RWPE1 (cell line): Measurements from ENCODE around the gene DCAF7.

Experiments
- CTCF ChIA-PET: fragments of 350-600 bp; sonication (Branson Sonifier 250); formaldehyde crosslinking; extraction: SDS; loops from one replicate; lab custom pipeline; 2021; lab: Yijun Ruan, JAX
- POLR2A ChIA-PET: fragments of 400-600 bp; formaldehyde crosslinking; extraction: SDS; loops from one replicate; lab custom pipeline; 2020; ENCODE audit warnings: antibody characterized with exemption; ENCODE audit not compliant: low non-redundant PET; lab: Yijun Ruan, JAX
- DNase-seq: peaks from one replicate; pipeline ENCODE4 v3.0.0; 2012; ENCODE audit warnings: low spot score
- H3K27ac ChIP-seq: fragments of 450-650 bp; 2 replicates; pipeline ENCODE4 v1.5.1; 2017
- TF ChIP-seq, protein P1 (sequence below): fragments of 450-650 bp; conservative IDR thresholded peaks from 2 replicates; pipeline ENCODE4 v1.5.1; 2017; ENCODE audit warnings: low read depth, mild to moderate bottlenecking

The DCAF7 gene

GRCh38 chr17:63511331-63511730, 38.9 kb upstream of the DCAF7 start:
- ChIA-PET CTCF (no interaction called here), POLR2A (no interaction called here)
- no peak overlapping the region for H3K27ac ChIP-seq
- TF ChIP-seq, protein P1, sequence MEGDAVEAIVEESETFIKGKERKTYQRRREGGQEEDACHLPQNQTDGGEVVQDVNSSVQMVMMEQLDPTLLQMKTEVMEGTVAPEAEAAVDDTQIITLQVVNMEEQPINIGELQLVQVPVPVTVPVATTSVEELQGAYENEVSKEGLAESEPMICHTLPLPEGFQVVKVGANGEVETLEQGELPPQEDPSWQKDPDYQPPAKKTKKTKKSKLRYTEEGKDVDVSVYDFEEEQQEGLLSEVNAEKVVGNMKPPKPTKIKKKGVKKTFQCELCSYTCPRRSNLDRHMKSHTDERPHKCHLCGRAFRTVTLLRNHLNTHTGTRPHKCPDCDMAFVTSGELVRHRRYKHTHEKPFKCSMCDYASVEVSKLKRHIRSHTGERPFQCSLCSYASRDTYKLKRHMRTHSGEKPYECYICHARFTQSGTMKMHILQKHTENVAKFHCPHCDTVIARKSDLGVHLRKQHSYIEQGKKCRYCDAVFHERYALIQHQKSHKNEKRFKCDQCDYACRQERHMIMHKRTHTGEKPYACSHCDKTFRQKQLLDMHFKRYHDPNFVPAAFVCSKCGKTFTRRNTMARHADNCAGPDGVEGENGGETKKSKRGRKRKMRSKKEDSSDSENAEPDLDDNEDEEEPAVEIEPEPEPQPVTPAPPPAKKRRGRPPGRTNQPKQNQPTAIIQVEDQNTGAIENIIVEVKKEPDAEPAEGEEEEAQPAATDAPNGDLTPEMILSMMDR: no peak
- DNase-seq: no peak

DNA sequence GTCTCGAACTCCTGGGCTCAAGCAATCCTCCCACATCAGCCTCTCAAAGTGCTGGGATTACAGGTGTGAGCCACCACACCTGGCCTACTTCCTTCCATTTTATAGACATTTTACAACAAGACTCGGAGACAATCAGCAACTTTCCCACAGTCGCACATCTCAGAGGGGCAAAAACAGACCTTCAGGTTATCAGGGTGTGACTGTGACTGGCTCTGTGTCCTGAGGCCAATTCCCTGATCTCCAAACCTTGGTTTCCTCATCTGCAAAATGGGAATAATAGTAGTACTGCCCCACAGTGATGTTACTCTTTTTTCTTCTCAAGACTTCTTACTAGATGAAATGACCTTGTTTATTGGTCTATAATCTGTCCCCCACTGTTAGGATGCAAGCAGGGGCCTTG, 37.9 kb upstream of the DCAF7 start:
- TF ChIP-seq, protein P1: no peak
- no peak for DNase-seq
- H3K27ac ChIP-seq: no peak overlapping the region
- CTCF ChIA-PET: no interaction called here
- POLR2A ChIA-PET: interaction anchor here (0.5 kb wide), 1 partner anchor 26 kb away, joined by 3 read pairs; no protein-coding TSS in a partner anchor

DNA sequence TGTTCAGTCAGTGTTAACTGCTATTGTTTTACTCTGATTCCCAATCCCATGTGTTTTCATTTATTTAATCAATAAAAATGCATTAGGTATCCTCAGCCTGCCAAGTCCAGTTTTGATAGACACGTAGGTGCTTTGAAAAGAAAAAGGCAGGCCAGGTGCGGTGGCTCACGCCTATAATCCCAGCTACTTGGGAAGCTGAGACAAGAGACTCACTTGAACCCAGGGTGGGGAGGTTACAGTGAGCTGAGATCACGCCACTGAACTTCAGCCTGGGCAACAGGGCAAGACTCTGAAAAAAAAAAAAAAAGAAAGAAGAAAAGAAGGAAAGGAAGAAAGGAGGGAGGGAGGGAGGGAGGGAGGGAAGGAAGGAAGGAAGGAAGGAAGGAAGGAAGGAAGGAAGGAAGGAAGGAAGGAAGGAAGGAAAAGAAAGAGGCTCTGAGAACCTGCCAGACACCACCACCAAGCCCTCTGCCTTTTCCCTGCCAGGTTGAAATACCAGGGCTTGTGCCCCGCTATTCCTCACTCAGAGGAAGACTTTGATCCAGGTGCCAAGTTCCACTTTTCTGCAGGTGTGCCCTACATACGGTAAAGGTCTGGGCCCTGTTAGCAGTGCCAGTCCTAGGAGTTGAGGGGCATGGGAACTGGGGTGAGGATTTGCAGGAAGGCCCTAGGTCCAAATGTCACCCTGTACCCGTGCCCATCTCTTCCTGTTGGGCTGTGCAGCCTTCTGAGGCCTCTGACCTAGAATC, 37.2 kb upstream of the DCAF7 start:
- TF ChIP-seq, protein P1: no peak
- POLR2A ChIA-PET: no interaction called here
- no peak overlapping the region for H3K27ac ChIP-seq
- DNase-seq: no peak
- CTCF ChIA-PET: interaction anchor here (0.6 kb wide), 1 partner anchor 1715 kb away, joined by 3 read pairs; no protein-coding TSS in a partner anchor

- no peak for DNase-seq
- TF ChIP-seq, protein P1: no peak
- CTCF ChIA-PET: interaction anchor here (1.2 kb wide), 1 partner anchor 14 kb away, joined by 3 read pairs; no protein-coding TSS in a partner anchor
- H3K27ac ChIP-seq: no peak overlapping the region
- POLR2A ChIA-PET: no interaction called here
Measured at GRCh38 chr17:63514477-63514876, 35.8 kb upstream of the DCAF7 start.

GRCh38 chr17:63514974-63515373, 35.3 kb upstream of the DCAF7 start:
- DNase-seq: no peak
- CTCF ChIA-PET: interaction anchor here (1.2 kb wide), 1 partner anchor 14 kb away, joined by 3 read pairs; no protein-coding TSS in a partner anchor
- no peak overlapping the region for H3K27ac ChIP-seq
- POLR2A ChIA-PET: no interaction called here
- TF ChIP-seq, protein P1: no peak

DNA sequence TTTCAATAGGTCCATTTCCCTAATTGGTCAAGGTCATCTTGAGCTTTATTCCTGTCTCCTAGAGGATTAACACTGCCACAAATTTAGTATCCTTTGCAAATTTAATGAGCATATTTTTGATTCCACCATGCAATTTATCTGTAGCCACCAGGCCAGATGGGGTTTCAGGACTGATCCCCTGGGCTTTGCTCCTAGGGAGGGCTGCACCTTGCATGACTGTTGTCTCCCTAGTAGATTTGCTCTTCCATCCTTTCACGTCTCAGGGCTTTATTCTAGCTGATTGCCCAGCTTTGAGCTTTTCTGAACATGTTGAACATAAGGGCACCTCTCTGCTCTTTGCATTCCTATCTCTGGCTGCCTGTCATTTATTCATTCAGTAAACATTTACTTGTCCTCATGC, 34.9 kb upstream of the DCAF7 start:
- TF ChIP-seq, protein P1: no peak
- no peak for DNase-seq
- POLR2A ChIA-PET: no interaction called here
- H3K27ac ChIP-seq: no peak overlapping the region
- CTCF ChIA-PET: no interaction called here
